ENCODE data around the gene RAC3.

Gene RAC3

DNA sequence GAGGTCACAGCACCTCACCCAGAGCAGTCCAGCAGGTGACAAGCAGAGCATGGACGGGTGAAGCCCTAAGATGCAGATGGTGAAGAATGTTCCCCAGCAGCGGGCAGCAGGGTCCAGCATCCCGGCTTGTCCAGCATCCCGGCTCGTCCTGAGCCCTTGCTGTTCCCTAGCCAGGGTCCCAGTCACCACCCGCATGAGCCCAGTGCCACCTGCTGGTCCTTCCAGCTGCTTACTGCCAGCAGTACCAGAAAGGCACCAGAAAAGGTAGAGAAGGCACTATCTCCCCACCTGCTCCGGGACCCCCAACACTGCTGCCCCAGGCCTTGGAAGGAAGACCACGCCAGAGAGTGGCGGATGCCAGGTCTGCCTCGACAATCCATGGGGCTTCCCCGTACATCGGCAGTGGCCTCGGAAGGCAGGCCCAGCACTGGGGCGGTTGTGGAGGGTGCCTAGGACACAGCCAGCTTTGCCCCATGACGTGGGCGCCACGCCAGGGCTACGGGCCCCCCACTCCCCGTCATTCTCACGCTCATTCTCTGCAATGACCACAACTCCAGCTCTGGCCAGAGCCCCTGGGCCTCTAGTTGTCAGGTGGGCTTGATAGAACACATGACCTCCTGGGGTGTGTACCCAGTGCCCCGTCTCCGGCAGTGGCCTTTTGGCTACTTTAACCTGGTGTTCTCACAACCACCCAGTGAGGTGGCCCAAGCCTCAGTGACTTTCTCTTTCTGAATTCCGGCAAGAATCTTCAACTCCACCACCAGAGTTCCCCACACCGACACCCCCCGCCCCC lies 10.2 kb upstream of the RAC3 start:
- Histone ChIP-seq H3K4me2 (ENCODE audit: low read length) (peak overlapping the region; percentile 100), H3F3A (ENCODE audit: insufficient read depth, low read length) (no peaks in the 10 kb centered on the region), H3K27me3 (ENCODE audit: insufficient read depth, low read length) (no peaks in the 10 kb centered on the region), H3K36me3 (ENCODE audit: insufficient read depth, low read length) (peaks cover 12% of the 10 kb centered on the region; the same call in 1 of the 2 replicates), H2AFZ (ENCODE audit: low read length) (no peak overlapping the region), H3K9ac (ENCODE audit: low read length) (peak overlapping the region; percentile 88), H3K9me3 (ENCODE audit: low read length) (no peaks in the 10 kb centered on the region), H3K79me2 (ENCODE audit: insufficient read depth, low read length) (no peaks in the 10 kb centered on the region), H3K9me2 (ENCODE audit: low read depth, low read length) (no peaks in the 10 kb centered on the region), H3K4me1 (ENCODE audit: insufficient read depth, low read length, severe bottlenecking) (peaks cover 24% of the 10 kb centered on the region), H3K4me3 (ENCODE audit: low read depth, low read length, poor library complexity, severe bottlenecking) (peak overlapping the region; percentile 92), H4K20me1 (ENCODE audit: insufficient read depth, low read length) (no peaks in the 10 kb centered on the region), H3K27ac (ENCODE audit: low read depth, low read length, poor library complexity, severe bottlenecking) (peak overlapping the region; percentile 16)
- no peak for TF ChIP-seq EZH2 (IDR thresholded peaks at IDR 0.05; ENCODE audit: borderline replicate concordance, low read length)
- TF ChIP-seq, protein P1, sequence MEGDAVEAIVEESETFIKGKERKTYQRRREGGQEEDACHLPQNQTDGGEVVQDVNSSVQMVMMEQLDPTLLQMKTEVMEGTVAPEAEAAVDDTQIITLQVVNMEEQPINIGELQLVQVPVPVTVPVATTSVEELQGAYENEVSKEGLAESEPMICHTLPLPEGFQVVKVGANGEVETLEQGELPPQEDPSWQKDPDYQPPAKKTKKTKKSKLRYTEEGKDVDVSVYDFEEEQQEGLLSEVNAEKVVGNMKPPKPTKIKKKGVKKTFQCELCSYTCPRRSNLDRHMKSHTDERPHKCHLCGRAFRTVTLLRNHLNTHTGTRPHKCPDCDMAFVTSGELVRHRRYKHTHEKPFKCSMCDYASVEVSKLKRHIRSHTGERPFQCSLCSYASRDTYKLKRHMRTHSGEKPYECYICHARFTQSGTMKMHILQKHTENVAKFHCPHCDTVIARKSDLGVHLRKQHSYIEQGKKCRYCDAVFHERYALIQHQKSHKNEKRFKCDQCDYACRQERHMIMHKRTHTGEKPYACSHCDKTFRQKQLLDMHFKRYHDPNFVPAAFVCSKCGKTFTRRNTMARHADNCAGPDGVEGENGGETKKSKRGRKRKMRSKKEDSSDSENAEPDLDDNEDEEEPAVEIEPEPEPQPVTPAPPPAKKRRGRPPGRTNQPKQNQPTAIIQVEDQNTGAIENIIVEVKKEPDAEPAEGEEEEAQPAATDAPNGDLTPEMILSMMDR (IDR thresholded peaks at IDR 0.05; ENCODE audit: low read length): peak; percentile 83

DNA sequence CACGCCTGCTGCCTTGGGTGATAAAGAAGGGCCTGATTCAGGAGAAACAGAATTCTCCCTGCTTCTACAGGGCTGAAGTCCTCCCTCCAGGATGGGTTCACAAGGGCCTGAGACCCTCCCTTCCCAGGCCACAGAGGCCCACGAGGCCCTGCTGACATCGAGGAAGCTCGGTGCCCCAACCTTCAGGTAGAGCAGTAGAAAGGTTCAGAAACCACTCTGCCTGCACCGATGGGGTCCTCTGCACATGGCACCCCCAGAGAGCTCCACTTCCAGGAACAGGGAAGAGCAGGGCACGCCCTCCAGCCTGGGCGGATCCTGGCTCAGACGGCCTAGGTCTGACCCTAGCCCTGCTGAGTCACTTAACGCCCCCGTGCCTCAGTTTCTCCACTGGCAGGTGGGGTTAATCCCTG lies 9.6 kb upstream of the RAC3 start:
- Histone ChIP-seq H3K27ac (ENCODE audit: low read depth, low read length, poor library complexity, severe bottlenecking) (peak overlapping the region; percentile 16), H4K20me1 (ENCODE audit: insufficient read depth, low read length) (no peaks in the 10 kb centered on the region)

GRCh38 chr17:82022310-82022980 lies 9.0 kb upstream of the RAC3 start, which contains the start of gene CENPX:
TSS of gene CENPX (minus strand) at chr17:82022878. CDS start at chr17:82022861, 17 bp downstream.
- H3K27me3 ChIP-seq (ENCODE audit: insufficient read depth, low read length): no peaks in the 10 kb centered on the region
- H3K4me2 ChIP-seq (ENCODE audit: low read length): peak within 1 kb of the TSS; percentile 100
- no peak within 1 kb of the TSS for H2AFZ ChIP-seq (ENCODE audit: low read length)
- H3K36me3 ChIP-seq (ENCODE audit: insufficient read depth, low read length): peaks cover 12% of the 10 kb centered on the region; the same call in 1 of the 2 replicates
- no peaks in the 10 kb centered on the region for H4K20me1 ChIP-seq (ENCODE audit: insufficient read depth, low read length)
- TF ChIP-seq EZH2 (IDR thresholded peaks at IDR 0.05; ENCODE audit: borderline replicate concordance, low read length): no peak
- TF ChIP-seq, protein P1 (IDR thresholded peaks at IDR 0.05; ENCODE audit: low read length): no peak
- H3K9me2 ChIP-seq (ENCODE audit: low read depth, low read length): no peaks in the 10 kb centered on the region
- peaks cover 24% of the 10 kb centered on the region for H3K4me1 ChIP-seq (ENCODE audit: insufficient read depth, low read length, severe bottlenecking)
- H3K4me3 ChIP-seq (ENCODE audit: low read depth, low read length, poor library complexity, severe bottlenecking): peak within 1 kb of the TSS; percentile 92
- H3K9ac ChIP-seq (ENCODE audit: low read length): peak within 1 kb of the TSS; percentile 88
- H3F3A ChIP-seq (ENCODE audit: insufficient read depth, low read length): no peaks in the 10 kb centered on the region
- H3K79me2 ChIP-seq (ENCODE audit: insufficient read depth, low read length): no peaks in the 10 kb centered on the region
- no peaks in the 10 kb centered on the region for H3K9me3 ChIP-seq (ENCODE audit: low read length)
- H3K27ac ChIP-seq (ENCODE audit: low read depth, low read length, poor library complexity, severe bottlenecking): peak within 1 kb of the TSS; percentile 16

More for the DNA sequence above, 9.6 kb upstream of the RAC3 start:
- Histone ChIP-seq H3K27me3 (ENCODE audit: insufficient read depth, low read length) (no peaks in the 10 kb centered on the region), H3K4me2 (ENCODE audit: low read length) (peak overlapping the region; percentile 100), H3K4me1 (ENCODE audit: insufficient read depth, low read length, severe bottlenecking) (peaks cover 24% of the 10 kb centered on the region), H3K36me3 (ENCODE audit: insufficient read depth, low read length) (peaks cover 12% of the 10 kb centered on the region; the same call in 1 of the 2 replicates), H3K79me2 (ENCODE audit: insufficient read depth, low read length) (no peaks in the 10 kb centered on the region), H3K9ac (ENCODE audit: low read length) (peak overlapping the region; percentile 88), H3K4me3 (ENCODE audit: low read depth, low read length, poor library complexity, severe bottlenecking) (peak overlapping the region; percentile 92), H3K9me2 (ENCODE audit: low read depth, low read length) (no peaks in the 10 kb centered on the region), H3K9me3 (ENCODE audit: low read length) (no peaks in the 10 kb centered on the region), H2AFZ (ENCODE audit: low read length) (no peak overlapping the region), H3F3A (ENCODE audit: insufficient read depth, low read length) (no peaks in the 10 kb centered on the region)
- no peak for TF ChIP-seq EZH2 (IDR thresholded peaks at IDR 0.05; ENCODE audit: borderline replicate concordance, low read length)
- TF ChIP-seq, protein P1 (IDR thresholded peaks at IDR 0.05; ENCODE audit: low read length): no peak

Measured in OCI-LY1 (cell line).